Upper lobe of left lung (tissue), 4 donors: Measurements from ENCODE around the gene GART.

Experiments
- CTCF ChIP-seq, 6 experiments: fragments of 450-650 bp in 4 of 6; fragments of 200-600 bp in 2 of 6; sonication (generic) in 2 of 6; IDR thresholded peaks; one replicate each; pipeline ENCODE4 v1.5.1; 2016 to 2019; ENCODE audit warnings: antibody characterized with exemption in 6 of 6
- POLR2A ChIP-seq, 4 donors: fragments of 450-650 bp; IDR thresholded peaks; one replicate each; pipeline ENCODE4 v1.5.1; 2016 to 2017; ENCODE audit warnings: antibody characterized with exemption in 4 of 4, mild to moderate bottlenecking in 2 of 4

- TF ChIP-seq POLR2A (IDR thresholded peaks at IDR 0.05): no peak
- no peak for TF ChIP-seq CTCF (IDR thresholded peaks at IDR 0.05)
Measured at GRCh38 chr21:33493756-33494155, 48.2 kb downstream of the GART start.
